ENCODE measurements around the gene ARFGAP1.

GRCh38 chr20:63291811-63292210 lies 19.2 kb downstream of the ARFGAP1 start:
- TF ChIP-seq, protein P1, sequence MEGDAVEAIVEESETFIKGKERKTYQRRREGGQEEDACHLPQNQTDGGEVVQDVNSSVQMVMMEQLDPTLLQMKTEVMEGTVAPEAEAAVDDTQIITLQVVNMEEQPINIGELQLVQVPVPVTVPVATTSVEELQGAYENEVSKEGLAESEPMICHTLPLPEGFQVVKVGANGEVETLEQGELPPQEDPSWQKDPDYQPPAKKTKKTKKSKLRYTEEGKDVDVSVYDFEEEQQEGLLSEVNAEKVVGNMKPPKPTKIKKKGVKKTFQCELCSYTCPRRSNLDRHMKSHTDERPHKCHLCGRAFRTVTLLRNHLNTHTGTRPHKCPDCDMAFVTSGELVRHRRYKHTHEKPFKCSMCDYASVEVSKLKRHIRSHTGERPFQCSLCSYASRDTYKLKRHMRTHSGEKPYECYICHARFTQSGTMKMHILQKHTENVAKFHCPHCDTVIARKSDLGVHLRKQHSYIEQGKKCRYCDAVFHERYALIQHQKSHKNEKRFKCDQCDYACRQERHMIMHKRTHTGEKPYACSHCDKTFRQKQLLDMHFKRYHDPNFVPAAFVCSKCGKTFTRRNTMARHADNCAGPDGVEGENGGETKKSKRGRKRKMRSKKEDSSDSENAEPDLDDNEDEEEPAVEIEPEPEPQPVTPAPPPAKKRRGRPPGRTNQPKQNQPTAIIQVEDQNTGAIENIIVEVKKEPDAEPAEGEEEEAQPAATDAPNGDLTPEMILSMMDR (IDR thresholded peaks at IDR 0.05 in 2 of 3, conservative IDR thresholded peaks at IDR 0.05 in 1 of 3; ENCODE audit: control insufficient read depth in 2 of 3, extremely low read depth in 1 of 3, insufficient read depth in 1 of 3, low read depth in 3 of 3, low read length in 3 of 3): no peak
- no peak for TF ChIP-seq POLR2A (IDR thresholded peaks at IDR 0.05; ENCODE audit: low read depth, low read length)
- TF ChIP-seq FOXM1 (IDR thresholded peaks at IDR 0.05; ENCODE audit: low read depth, low read length): no peak
- TF ChIP-seq, protein P2, sequence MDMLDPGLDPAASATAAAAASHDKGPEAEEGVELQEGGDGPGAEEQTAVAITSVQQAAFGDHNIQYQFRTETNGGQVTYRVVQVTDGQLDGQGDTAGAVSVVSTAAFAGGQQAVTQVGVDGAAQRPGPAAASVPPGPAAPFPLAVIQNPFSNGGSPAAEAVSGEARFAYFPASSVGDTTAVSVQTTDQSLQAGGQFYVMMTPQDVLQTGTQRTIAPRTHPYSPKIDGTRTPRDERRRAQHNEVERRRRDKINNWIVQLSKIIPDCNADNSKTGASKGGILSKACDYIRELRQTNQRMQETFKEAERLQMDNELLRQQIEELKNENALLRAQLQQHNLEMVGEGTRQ (IDR thresholded peaks at IDR 0.05; ENCODE audit: borderline replicate concordance, low read depth, low read length): no peak
- no peak for TF ChIP-seq SUZ12 (IDR thresholded peaks at IDR 0.05; ENCODE audit: unreplicated experiment)
- TF ChIP-seq MYC (IDR thresholded peaks at IDR 0.05; ENCODE audit: insufficient read depth, insufficient read length, insufficient replicate concordance, low read length, severe bottlenecking): no peak
- TF ChIP-seq GABPA (IDR thresholded peaks at IDR 0.05; ENCODE audit: low read depth): no peak
- TF ChIP-seq, protein P3, sequence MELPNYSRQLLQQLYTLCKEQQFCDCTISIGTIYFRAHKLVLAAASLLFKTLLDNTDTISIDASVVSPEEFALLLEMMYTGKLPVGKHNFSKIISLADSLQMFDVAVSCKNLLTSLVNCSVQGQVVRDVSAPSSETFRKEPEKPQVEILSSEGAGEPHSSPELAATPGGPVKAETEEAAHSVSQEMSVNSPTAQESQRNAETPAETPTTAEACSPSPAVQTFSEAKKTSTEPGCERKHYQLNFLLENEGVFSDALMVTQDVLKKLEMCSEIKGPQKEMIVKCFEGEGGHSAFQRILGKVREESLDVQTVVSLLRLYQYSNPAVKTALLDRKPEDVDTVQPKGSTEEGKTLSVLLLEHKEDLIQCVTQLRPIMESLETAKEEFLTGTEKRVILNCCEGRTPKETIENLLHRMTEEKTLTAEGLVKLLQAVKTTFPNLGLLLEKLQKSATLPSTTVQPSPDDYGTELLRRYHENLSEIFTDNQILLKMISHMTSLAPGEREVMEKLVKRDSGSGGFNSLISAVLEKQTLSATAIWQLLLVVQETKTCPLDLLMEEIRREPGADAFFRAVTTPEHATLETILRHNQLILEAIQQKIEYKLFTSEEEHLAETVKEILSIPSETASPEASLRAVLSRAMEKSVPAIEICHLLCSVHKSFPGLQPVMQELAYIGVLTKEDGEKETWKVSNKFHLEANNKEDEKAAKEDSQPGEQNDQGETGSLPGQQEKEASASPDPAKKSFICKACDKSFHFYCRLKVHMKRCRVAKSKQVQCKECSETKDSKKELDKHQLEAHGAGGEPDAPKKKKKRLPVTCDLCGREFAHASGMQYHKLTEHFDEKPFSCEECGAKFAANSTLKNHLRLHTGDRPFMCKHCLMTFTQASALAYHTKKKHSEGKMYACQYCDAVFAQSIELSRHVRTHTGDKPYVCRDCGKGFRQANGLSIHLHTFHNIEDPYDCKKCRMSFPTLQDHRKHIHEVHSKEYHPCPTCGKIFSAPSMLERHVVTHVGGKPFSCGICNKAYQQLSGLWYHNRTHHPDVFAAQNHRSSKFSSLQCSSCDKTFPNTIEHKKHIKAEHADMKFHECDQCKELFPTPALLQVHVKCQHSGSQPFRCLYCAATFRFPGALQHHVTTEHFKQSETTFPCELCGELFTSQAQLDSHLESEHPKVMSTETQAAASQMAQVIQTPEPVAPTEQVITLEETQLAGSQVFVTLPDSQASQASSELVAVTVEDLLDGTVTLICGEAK (IDR thresholded peaks at IDR 0.05; ENCODE audit: borderline replicate concordance): no peak
- TF ChIP-seq NRF1 (conservative IDR thresholded peaks at IDR 0.05; ENCODE audit: low read depth, low read length): no peak
- no peak for TF ChIP-seq MEF2A (IDR thresholded peaks at IDR 0.05; ENCODE audit: insufficient read depth, low read depth, low read length)
- no peak for TF ChIP-seq ESRRA (IDR thresholded peaks at IDR 0.05; ENCODE audit: low read length)
- no peak for TF ChIP-seq TAF1 (IDR thresholded peaks at IDR 0.05; ENCODE audit: borderline replicate concordance, low read depth, low read length)

Data from GM12878 (cell line).